GM23338 (cell line): ENCODE results near the gene DGKB. TPM values are rescaled to one million over a fixed set of nuclear protein-coding genes. Genes with fewer than 3 reads are reported as not detected.

ENCODE experiments used
- ATAC-seq: fragments of 200-7000 bp; cut with Tn5 transposase; 3 replicates; pipeline ENCODE4 v1.9.1; 2020
- DNase-seq: peaks from one replicate; pipeline ENCODE4 v3.0.0-alpha.2; 2015; ENCODE audit warnings: low spot score
- H2AFZ ChIP-seq: fragments of 200-600 bp; sonication (generic); 2 replicates; pipeline ENCODE4 v1.8.0; 2016; ENCODE audit warnings: antibody characterized with exemption, mild to moderate bottlenecking, moderate library complexity
- H3F3A ChIP-seq: fragments of 200-600 bp; sonication (generic); replicated peaks from 2 replicates; pipeline ENCODE4 v1.8.0; 2017; ENCODE audit warnings: antibody characterized with exemption, mixed run types, low read depth
- H3K27ac ChIP-seq: fragments of 200-600 bp; sonication (generic); 2 replicates; pipeline ENCODE4 v1.6.1; 2016; ENCODE audit warnings: low read depth
- H3K27me3 ChIP-seq: fragments of 200-600 bp; sonication (generic); 2 replicates; pipeline ENCODE4 v1.8.0; 2016; ENCODE audit warnings: mild to moderate bottlenecking, mixed run types, moderate library complexity; ENCODE audit not compliant: insufficient read depth
- H3K36me3 ChIP-seq: fragments of 200-600 bp; sonication (generic); 2 replicates; pipeline ENCODE4 v1.8.0; 2016; ENCODE audit warnings: mild to moderate bottlenecking; ENCODE audit not compliant: insufficient read depth
- H3K4me1 ChIP-seq: fragments of 200-600 bp; sonication (generic); 2 replicates; pipeline ENCODE4 v1.8.0; 2016; ENCODE audit warnings: mild to moderate bottlenecking, moderate library complexity; ENCODE audit not compliant: insufficient read depth
- H3K4me2 ChIP-seq: fragments of 200-600 bp; sonication (generic); 2 replicates; pipeline ENCODE4 v1.7.1; 2017; ENCODE audit warnings: mixed run types
- H3K4me3 ChIP-seq: fragments of 200-600 bp; sonication (generic); 2 replicates; pipeline ENCODE4 v1.6.1; 2016; ENCODE audit warnings: mixed run types
- H3K79me2 ChIP-seq: fragments of 200-600 bp; sonication (generic); replicated peaks from 2 replicates; pipeline ENCODE4 v1.8.0; 2017; ENCODE audit warnings: mild to moderate bottlenecking; ENCODE audit not compliant: insufficient read depth
- H3K9me2 ChIP-seq: fragments of 200-600 bp; sonication (generic); 2 replicates; pipeline ENCODE4 v1.8.0; 2017; ENCODE audit not compliant: insufficient read depth
- H4K20me1 ChIP-seq: fragments of 200-600 bp; sonication (generic); replicated peaks from 2 replicates; pipeline ENCODE4 v1.8.0; 2017; ENCODE audit warnings: mild to moderate bottlenecking; ENCODE audit not compliant: insufficient read depth
- H3K27ac Mint-ChIP-seq: 2 replicates; pipeline ENCODE4 v1.8.0; 2020; ENCODE audit warnings: inconsistent platforms, mild to moderate bottlenecking, moderate library complexity, mixed read lengths
- H3K27me3 Mint-ChIP-seq: 3 replicates; pipeline ENCODE4 v1.8.0; 2022; ENCODE audit warnings: low read depth, mild to moderate bottlenecking, moderate library complexity, mixed read lengths, inconsistent platforms; ENCODE audit not compliant: insufficient read depth, poor library complexity
- H3K36me3 Mint-ChIP-seq: 3 replicates; pipeline ENCODE4 v1.8.0; 2021; ENCODE audit warnings: low read depth, mild to moderate bottlenecking, inconsistent platforms, moderate library complexity, mixed read lengths
- H3K4me1 Mint-ChIP-seq: 3 replicates; pipeline ENCODE4 v1.8.0; 2020; ENCODE audit warnings: mild to moderate bottlenecking, inconsistent platforms, mixed read lengths
- H3K4me3 Mint-ChIP-seq: 3 replicates; pipeline ENCODE4 v1.8.0; 2021; ENCODE audit warnings: moderate library complexity, mild to moderate bottlenecking, inconsistent platforms, mixed read lengths
- H3K9me3 Mint-ChIP-seq: 3 replicates; pipeline ENCODE4 v1.8.0; 2020; ENCODE audit warnings: moderate library complexity, mild to moderate bottlenecking, inconsistent platforms, mixed read lengths
- CREB1 ChIP-seq: fragments of 250-450 bp; sonication (Bioruptor Pico); IDR thresholded peaks from 2 replicates; pipeline ENCODE4 v1.5.0; 2020; ENCODE audit warnings: low read depth, mild to moderate bottlenecking, moderate library complexity
- EZH2 ChIP-seq: fragments of 200-600 bp; sonication (generic); IDR thresholded peaks from one replicate; pipeline ENCODE4 v1.8.0; 2017; ENCODE audit warnings: antibody characterized with exemption, mild to moderate bottlenecking, low read depth; ENCODE audit not compliant: unreplicated experiment
- EZH2phosphoT487 ChIP-seq: fragments of 200-600 bp; sonication (generic); IDR thresholded peaks from one replicate; pipeline ENCODE4 v1.8.1; 2018; ENCODE audit warnings: antibody characterized with exemption; ENCODE audit not compliant: unreplicated experiment
- JUNB ChIP-seq: IDR thresholded peaks from one replicate; pipeline ENCODE4 v1.6.1; 2016; ENCODE audit warnings: antibody characterized with exemption; ENCODE audit not compliant: unreplicated experiment
- NANOG ChIP-seq: IDR thresholded peaks from 2 replicates; pipeline ENCODE4 v1.6.1; 2016; ENCODE audit warnings: antibody characterized with exemption, borderline replicate concordance
- POLR2AphosphoS5 ChIP-seq: IDR thresholded peaks from 2 replicates; pipeline ENCODE4 v1.6.1; 2016; ENCODE audit warnings: antibody characterized with exemption, low read depth
- STAT1 ChIP-seq: IDR thresholded peaks from one replicate; pipeline ENCODE4 v1.6.1; 2016; ENCODE audit warnings: antibody characterized with exemption; ENCODE audit not compliant: unreplicated experiment
- ZNF114 ChIP-seq: fragments of 250-450 bp; sonication (Bioruptor Pico); IDR thresholded peaks from 2 replicates; pipeline ENCODE4 v1.5.0; 2020; ENCODE audit warnings: mild to moderate bottlenecking, moderate library complexity
- ZNF331 ChIP-seq: fragments of 250-450 bp; sonication (Bioruptor Pico); IDR thresholded peaks from 2 replicates; pipeline ENCODE4 v1.5.0; 2020; ENCODE audit warnings: low read depth, mild to moderate bottlenecking, moderate library complexity
- polyA plus RNA-seq: library from polyadenylated mRNA; unstranded; fragments of >200 nt; fragmentation: Nextera tagmentation; extraction: Ambion mirVana; gene quantifications from 2 replicates; pipeline ENCODE4 v1.2.1, GENCODE V29; 2016
- total RNA-seq: library from RNA; depleted of rRNA; stranded (reverse); fragments of >200 nt; shearing (Covaris generic); gene quantifications from 2 replicates; pipeline ENCODE4 v1.2.3, GENCODE V29; 2014
- TF ChIP-seq, protein P1 (sequence below): IDR thresholded peaks from one replicate; pipeline ENCODE4 v1.6.1; 2018; ENCODE audit warnings: antibody characterized with exemption; ENCODE audit not compliant: unreplicated experiment
- TF ChIP-seq, protein P2 (sequence below): IDR thresholded peaks from 2 replicates; pipeline ENCODE4 v1.6.1; 2016; ENCODE audit warnings: antibody characterized with exemption
- TF ChIP-seq, protein P3 (sequence below): fragments of 250-450 bp; sonication (Bioruptor Pico); IDR thresholded peaks from 2 replicates; pipeline ENCODE4 v1.5.0; 2020; ENCODE audit warnings: mild to moderate bottlenecking, moderate library complexity
- TF ChIP-seq, protein P4 (sequence below), 2 experiments: fragments of 200-600 bp in 1 of 2; sonication (generic) in 1 of 2; conservative IDR thresholded peaks; 2 replicates each; pipeline versions ENCODE4 v1.5.1 to v1.6.1; 2016 to 2017; ENCODE audit warnings: antibody characterized with exemption in 2 of 2, low read depth in 2 of 2, mild to moderate bottlenecking in 2 of 2, moderate library complexity in 1 of 2

The DGKB gene
- total and polyA plus RNA-seq, 2 experiments from 2014 or later, result 4.8 to 11.5 TPM

DNA sequence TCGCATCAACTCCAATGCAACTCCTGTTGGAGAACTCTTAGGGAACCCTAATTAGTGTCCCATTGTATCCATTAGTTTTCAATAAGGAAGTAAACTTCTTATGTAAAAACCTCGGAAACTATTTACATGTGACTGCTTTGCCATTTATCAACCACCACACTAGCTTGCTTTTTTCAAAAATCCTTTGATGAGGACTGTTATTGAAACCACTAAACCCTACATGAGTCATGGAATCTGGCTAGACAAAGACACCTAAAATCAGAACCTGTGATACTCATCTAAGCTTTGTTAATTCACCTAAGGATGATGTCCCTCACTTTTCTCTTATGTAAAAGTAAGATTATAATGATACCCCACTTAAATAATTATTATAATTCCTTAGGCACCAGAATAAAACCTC is 499.0 kb downstream of the DGKB start:
- TF ChIP-seq STAT1, result no peak
- no peak for TF ChIP-seq POLR2AphosphoS5
- no peak for TF ChIP-seq NANOG
- TF ChIP-seq, protein P1, sequence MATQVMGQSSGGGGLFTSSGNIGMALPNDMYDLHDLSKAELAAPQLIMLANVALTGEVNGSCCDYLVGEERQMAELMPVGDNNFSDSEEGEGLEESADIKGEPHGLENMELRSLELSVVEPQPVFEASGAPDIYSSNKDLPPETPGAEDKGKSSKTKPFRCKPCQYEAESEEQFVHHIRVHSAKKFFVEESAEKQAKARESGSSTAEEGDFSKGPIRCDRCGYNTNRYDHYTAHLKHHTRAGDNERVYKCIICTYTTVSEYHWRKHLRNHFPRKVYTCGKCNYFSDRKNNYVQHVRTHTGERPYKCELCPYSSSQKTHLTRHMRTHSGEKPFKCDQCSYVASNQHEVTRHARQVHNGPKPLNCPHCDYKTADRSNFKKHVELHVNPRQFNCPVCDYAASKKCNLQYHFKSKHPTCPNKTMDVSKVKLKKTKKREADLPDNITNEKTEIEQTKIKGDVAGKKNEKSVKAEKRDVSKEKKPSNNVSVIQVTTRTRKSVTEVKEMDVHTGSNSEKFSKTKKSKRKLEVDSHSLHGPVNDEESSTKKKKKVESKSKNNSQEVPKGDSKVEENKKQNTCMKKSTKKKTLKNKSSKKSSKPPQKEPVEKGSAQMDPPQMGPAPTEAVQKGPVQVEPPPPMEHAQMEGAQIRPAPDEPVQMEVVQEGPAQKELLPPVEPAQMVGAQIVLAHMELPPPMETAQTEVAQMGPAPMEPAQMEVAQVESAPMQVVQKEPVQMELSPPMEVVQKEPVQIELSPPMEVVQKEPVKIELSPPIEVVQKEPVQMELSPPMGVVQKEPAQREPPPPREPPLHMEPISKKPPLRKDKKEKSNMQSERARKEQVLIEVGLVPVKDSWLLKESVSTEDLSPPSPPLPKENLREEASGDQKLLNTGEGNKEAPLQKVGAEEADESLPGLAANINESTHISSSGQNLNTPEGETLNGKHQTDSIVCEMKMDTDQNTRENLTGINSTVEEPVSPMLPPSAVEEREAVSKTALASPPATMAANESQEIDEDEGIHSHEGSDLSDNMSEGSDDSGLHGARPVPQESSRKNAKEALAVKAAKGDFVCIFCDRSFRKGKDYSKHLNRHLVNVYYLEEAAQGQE, result no peak
- no peak for TF ChIP-seq CREB1 (CRISPR knock-in tag)
- no peak for TF ChIP-seq EZH2
- TF ChIP-seq, protein P2, sequence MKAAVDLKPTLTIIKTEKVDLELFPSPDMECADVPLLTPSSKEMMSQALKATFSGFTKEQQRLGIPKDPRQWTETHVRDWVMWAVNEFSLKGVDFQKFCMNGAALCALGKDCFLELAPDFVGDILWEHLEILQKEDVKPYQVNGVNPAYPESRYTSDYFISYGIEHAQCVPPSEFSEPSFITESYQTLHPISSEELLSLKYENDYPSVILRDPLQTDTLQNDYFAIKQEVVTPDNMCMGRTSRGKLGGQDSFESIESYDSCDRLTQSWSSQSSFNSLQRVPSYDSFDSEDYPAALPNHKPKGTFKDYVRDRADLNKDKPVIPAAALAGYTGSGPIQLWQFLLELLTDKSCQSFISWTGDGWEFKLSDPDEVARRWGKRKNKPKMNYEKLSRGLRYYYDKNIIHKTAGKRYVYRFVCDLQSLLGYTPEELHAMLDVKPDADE, result no peak
- TF ChIP-seq, protein P3, sequence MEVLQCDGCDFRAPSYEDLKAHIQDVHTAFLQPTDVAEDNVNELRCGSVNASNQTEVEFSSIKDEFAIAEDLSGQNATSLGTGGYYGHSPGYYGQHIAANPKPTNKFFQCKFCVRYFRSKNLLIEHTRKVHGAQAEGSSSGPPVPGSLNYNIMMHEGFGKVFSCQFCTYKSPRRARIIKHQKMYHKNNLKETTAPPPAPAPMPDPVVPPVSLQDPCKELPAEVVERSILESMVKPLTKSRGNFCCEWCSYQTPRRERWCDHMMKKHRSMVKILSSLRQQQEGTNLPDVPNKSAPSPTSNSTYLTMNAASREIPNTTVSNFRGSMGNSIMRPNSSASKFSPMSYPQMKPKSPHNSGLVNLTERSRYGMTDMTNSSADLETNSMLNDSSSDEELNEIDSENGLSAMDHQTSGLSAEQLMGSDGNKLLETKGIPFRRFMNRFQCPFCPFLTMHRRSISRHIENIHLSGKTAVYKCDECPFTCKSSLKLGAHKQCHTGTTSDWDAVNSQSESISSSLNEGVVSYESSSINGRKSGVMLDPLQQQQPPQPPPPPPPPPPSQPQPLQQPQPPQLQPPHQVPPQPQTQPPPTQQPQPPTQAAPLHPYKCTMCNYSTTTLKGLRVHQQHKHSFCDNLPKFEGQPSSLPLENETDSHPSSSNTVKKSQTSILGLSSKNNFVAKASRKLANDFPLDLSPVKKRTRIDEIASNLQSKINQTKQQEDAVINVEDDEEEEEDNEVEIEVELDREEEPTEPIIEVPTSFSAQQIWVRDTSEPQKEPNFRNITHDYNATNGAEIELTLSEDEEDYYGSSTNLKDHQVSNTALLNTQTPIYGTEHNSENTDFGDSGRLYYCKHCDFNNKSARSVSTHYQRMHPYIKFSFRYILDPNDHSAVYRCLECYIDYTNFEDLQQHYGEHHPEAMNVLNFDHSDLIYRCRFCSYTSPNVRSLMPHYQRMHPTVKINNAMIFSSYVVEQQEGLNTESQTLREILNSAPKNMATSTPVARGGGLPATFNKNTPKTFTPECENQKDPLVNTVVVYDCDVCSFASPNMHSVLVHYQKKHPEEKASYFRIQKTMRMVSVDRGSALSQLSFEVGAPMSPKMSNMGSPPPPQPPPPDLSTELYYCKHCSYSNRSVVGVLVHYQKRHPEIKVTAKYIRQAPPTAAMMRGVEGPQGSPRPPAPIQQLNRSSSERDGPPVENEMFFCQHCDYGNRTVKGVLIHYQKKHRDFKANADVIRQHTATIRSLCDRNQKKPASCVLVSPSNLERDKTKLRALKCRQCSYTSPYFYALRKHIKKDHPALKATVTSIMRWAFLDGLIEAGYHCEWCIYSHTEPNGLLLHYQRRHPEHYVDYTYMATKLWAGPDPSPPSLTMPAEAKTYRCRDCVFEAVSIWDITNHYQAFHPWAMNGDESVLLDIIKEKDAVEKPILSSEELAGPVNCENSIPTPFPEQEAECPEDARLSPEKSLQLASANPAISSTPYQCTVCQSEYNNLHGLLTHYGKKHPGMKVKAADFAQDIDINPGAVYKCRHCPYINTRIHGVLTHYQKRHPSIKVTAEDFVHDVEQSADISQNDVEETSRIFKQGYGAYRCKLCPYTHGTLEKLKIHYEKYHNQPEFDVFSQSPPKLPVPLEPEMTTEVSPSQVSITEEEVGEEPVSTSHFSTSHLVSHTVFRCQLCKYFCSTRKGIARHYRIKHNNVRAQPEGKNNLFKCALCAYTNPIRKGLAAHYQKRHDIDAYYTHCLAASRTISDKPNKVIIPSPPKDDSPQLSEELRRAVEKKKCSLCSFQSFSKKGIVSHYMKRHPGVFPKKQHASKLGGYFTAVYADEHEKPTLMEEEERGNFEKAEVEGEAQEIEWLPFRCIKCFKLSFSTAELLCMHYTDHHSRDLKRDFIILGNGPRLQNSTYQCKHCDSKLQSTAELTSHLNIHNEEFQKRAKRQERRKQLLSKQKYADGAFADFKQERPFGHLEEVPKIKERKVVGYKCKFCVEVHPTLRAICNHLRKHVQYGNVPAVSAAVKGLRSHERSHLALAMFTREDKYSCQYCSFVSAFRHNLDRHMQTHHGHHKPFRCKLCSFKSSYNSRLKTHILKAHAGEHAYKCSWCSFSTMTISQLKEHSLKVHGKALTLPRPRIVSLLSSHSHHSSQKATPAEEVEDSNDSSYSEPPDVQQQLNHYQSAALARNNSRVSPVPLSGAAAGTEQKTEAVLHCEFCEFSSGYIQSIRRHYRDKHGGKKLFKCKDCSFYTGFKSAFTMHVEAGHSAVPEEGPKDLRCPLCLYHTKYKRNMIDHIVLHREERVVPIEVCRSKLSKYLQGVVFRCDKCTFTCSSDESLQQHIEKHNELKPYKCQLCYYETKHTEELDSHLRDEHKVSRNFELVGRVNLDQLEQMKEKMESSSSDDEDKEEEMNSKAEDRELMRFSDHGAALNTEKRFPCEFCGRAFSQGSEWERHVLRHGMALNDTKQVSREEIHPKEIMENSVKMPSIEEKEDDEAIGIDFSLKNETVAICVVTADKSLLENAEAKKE (CRISPR knock-in tag), result no peak
- no peak for TF ChIP-seq ZNF114 (CRISPR knock-in tag)
- TF ChIP-seq, protein P4, sequence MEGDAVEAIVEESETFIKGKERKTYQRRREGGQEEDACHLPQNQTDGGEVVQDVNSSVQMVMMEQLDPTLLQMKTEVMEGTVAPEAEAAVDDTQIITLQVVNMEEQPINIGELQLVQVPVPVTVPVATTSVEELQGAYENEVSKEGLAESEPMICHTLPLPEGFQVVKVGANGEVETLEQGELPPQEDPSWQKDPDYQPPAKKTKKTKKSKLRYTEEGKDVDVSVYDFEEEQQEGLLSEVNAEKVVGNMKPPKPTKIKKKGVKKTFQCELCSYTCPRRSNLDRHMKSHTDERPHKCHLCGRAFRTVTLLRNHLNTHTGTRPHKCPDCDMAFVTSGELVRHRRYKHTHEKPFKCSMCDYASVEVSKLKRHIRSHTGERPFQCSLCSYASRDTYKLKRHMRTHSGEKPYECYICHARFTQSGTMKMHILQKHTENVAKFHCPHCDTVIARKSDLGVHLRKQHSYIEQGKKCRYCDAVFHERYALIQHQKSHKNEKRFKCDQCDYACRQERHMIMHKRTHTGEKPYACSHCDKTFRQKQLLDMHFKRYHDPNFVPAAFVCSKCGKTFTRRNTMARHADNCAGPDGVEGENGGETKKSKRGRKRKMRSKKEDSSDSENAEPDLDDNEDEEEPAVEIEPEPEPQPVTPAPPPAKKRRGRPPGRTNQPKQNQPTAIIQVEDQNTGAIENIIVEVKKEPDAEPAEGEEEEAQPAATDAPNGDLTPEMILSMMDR (conservative IDR thresholded peaks at IDR 0.05; ENCODE audit: low read depth in 2 of 2), result no peak
- TF ChIP-seq EZH2phosphoT487, result no peak
- no peak for TF ChIP-seq ZNF331
- no peak for TF ChIP-seq JUNB
- no peak overlapping the region for H3K4me3 ChIP-seq
- H3K36me3 Mint-ChIP-seq, result no peaks in the 10 kb centered on the region
- H3F3A ChIP-seq, result no peaks in the 10 kb centered on the region
- H3K36me3 ChIP-seq, result no peaks in the 10 kb centered on the region
- no peaks in the 10 kb centered on the region for H3K79me2 ChIP-seq
- no peak overlapping the region for H3K27ac ChIP-seq
- no peak overlapping the region for H2AFZ ChIP-seq
- H3K4me1 Mint-ChIP-seq, result peaks cover 8% of the 10 kb centered on the region; the same call in 2 of the 3 replicates
- ATAC-seq, result no peak
- H3K9me2 ChIP-seq, result no peaks in the 10 kb centered on the region; the same call in 1 of the 2 replicates
- H3K4me2 ChIP-seq, result peak overlapping the region; percentile 30; the same call in 1 of the 2 replicates
- H3K9me3 Mint-ChIP-seq, result no peaks in the 10 kb centered on the region
- H3K27me3 Mint-ChIP-seq, result no peaks in the 10 kb centered on the region
- no peaks in the 10 kb centered on the region for H4K20me1 ChIP-seq
- no peak overlapping the region for H3K27ac Mint-ChIP-seq
- peaks cover 10% of the 10 kb centered on the region; the same call in 1 of the 2 replicates for H3K4me1 ChIP-seq
- H3K4me3 Mint-ChIP-seq, result no peak overlapping the region
- no peaks in the 10 kb centered on the region for H3K27me3 ChIP-seq
- no peak for DNase-seq
